Astrocyte (in vitro differentiated cells and primary cell): ENCODE data around the gene MYCBPAP.

Experiments
- CTCF ChIP-seq: IDR thresholded peaks from 2 replicates; pipeline ENCODE4 v1.5.1; 2011; ENCODE audit warnings: low read depth, mild to moderate bottlenecking, inconsistent platforms, low read length, moderate library complexity; ENCODE audit not compliant: insufficient read depth
- EZH2 ChIP-seq: IDR thresholded peaks from 2 replicates; pipeline ENCODE4 v1.6.1; 2012; ENCODE audit warnings: mild to moderate bottlenecking, low read length, inconsistent platforms; ENCODE audit not compliant: insufficient read depth

GRCh38 chr17:50535407-50535806 is 27.2 kb downstream of the MYCBPAP start:
- TF ChIP-seq EZH2 (no peak), CTCF (no peak)
